GM12891 (cell line): ENCODE data around the gene LTO1.

Experiments
- POLR2A ChIP-seq: IDR thresholded peaks from 2 replicates; pipeline ENCODE4 v1.6.1; 2011; ENCODE audit warnings: low read depth, low read length, control low read depth
- POLR2AphosphoS5 ChIP-seq: IDR thresholded peaks from 2 replicates; pipeline ENCODE4 v1.6.1; 2011; ENCODE audit warnings: low read depth, low read length, control low read depth
- POU2F2 ChIP-seq: IDR thresholded peaks from 2 replicates; pipeline ENCODE4 v1.6.1; 2011; ENCODE audit warnings: low read depth, mild to moderate bottlenecking, control low read depth, low read length, moderate library complexity
- SPI1 ChIP-seq: IDR thresholded peaks from 2 replicates; pipeline ENCODE4 v1.6.1; 2011; ENCODE audit warnings: low read depth, low read length, control low read depth
- TAF1 ChIP-seq: IDR thresholded peaks from 2 replicates; pipeline ENCODE4 v1.6.1; 2011; ENCODE audit warnings: low read depth, low read length, control low read depth

DNA sequence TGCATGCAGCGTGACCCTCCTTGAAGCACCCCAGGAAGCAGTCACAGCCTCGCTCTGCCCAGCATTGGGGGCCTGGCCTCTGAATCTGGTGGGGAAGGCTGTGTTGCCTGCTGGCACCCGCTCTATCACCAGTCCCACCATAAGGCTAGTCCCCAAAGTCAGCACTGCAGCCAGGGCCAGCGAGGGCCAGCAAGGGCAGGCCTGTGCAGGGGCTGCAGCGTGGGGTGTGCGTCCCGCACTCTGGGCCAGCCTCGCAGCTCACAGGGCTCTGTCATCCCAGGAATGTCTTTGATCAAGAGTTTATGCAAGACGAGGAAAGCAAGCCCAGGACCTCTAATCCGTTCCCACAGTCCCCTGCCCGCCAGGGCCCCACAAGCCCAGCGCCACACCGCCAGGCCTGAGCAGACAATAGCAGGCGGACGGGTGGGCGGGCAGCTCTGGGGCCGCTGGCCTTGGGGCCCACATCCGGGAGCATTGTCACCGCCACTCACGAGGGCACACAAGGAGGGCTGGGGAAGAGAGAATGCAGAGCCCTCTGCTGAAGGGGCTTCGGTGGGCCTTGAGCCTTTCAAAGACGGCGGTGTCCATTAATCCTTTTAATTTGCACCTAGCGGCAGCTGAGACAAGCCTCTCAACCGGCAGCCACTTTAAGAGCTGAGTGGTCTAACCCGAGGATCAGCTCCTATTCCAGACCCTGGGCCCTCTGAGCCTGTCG lies 17.1 kb downstream of the LTO1 start:
- TF ChIP-seq POLR2A, result no peak
- no peak for TF ChIP-seq POU2F2
- no peak for TF ChIP-seq POLR2AphosphoS5
- no peak for TF ChIP-seq SPI1
- no peak for TF ChIP-seq TAF1
